Stimulated activated CD4-positive, alpha-beta T cell treated with anti-CD3 and anti-CD28 coated beads, Interleukin-4, amount 100 ng/mL, for 4 hours (primary cell): ENCODE data around the gene TAOK3.
"Not testable (repeated sequence)": the region's sequence is repeated elsewhere in the genome, so short reads cannot be mapped to it uniquely, and the experiment has no call there.

ENCODE experiments used
- DNase-seq, 2 experiments: peaks; one replicate each; pipeline ENCODE4 v3.0.0-alpha.2; 2020

Gene TAOK3

GRCh38 chr12:118372541-118373495 lies at the start of gene TAOK3:
TSS of gene TAOK3 (minus strand) at chr12:118372907. CDS start at chr12:118255567, 117,340 bp downstream.
- DNase-seq, result peak; percentile 93 to 97

GRCh38 chr12:118420673-118421072 lies 48.0 kb upstream of the TAOK3 start:
- no peak for DNase-seq

GRCh38 chr12:118418385-118419057 lies 45.8 kb upstream of the TAOK3 start:
- no peak for DNase-seq

GRCh38 chr12:118417942-118418341 lies 45.2 kb upstream of the TAOK3 start:
- DNase-seq, result no peak

GRCh38 chr12:118409834-118410233 lies 37.1 kb upstream of the TAOK3 start:
- no peak for DNase-seq

GRCh38 chr12:118408241-118408640 lies 35.5 kb upstream of the TAOK3 start:
- DNase-seq, result not testable (repeated sequence)

- peak; percentile 23 to 45 for DNase-seq
Observed at GRCh38 chr12:118404876-118405521, 32.3 kb upstream of the TAOK3 start.

GRCh38 chr12:118402251-118402650 lies 29.5 kb upstream of the TAOK3 start:
- no peak for DNase-seq

- no peak for DNase-seq
Observed at GRCh38 chr12:118398940-118399339, 26.2 kb upstream of the TAOK3 start.

GRCh38 chr12:118398524-118398923 lies 25.8 kb upstream of the TAOK3 start:
- no peak for DNase-seq

- no peak for DNase-seq
Observed at GRCh38 chr12:118397708-118398440, 25.2 kb upstream of the TAOK3 start.

GRCh38 chr12:118391836-118392235 lies 19.1 kb upstream of the TAOK3 start:
- no peak for DNase-seq

GRCh38 chr12:118391424-118391823 lies 18.7 kb upstream of the TAOK3 start:
- DNase-seq, result no peak

GRCh38 chr12:118377884-118378470 lies 5.3 kb upstream of the TAOK3 start:
- peak; percentile 56 to 69 for DNase-seq

- DNase-seq, result no peak
Observed at GRCh38 chr12:118377021-118377883, 4.5 kb upstream of the TAOK3 start.

- DNase-seq, result peak; percentile 89 to 93
Observed at GRCh38 chr12:118376089-118377020, 3.6 kb upstream of the TAOK3 start, which contains the start of gene SUDS3. TSS of gene SUDS3 (plus strand) at chr12:118376555. CDS start at chr12:118376692, 137 bp downstream.

GRCh38 chr12:118375348-118375747 lies 2.6 kb upstream of the TAOK3 start:
- DNase-seq, result no peak

GRCh38 chr12:118374909-118375308 lies 2.2 kb upstream of the TAOK3 start:
- no peak for DNase-seq

- no peak for DNase-seq
Observed at GRCh38 chr12:118374126-118374725, 1.5 kb upstream of the TAOK3 start.

GRCh38 chr12:118373616-118374015 lies 909 bp upstream of the TAOK3 start:
- no peak for DNase-seq
